NCI-H2227 (cell line): ENCODE results near the gene TPH2.

Experiments used
- DNase-seq: peaks from one replicate; lab custom pipeline; 2025; ENCODE audit not compliant: unreplicated experiment; lab: John Stamatoyannopoulos, UW

The TPH2 gene

DNA sequence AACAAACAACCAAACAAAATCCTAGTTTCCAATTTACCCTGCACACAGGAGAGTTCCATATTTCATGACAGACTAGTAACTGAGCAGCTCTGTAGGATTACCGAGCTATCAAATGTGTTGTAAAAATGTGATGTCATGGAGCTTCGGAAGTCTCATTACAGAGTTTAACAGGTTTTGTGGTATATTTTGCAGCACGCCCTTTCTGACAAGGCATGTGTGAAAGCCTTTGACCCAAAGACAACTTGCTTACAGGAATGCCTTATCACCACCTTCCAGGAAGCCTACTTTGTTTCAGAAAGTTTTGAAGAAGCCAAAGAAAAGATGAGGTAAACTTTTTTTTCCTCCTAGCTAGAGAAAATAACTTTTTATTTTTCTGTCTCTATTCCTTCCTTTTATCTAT, 92.4 kb downstream of the TPH2 start:
- no peak for DNase-seq

GRCh38 chr12:72033991-72034390, 95.3 kb downstream of the TPH2 start:
- DNase-seq, result no peak

DNA sequence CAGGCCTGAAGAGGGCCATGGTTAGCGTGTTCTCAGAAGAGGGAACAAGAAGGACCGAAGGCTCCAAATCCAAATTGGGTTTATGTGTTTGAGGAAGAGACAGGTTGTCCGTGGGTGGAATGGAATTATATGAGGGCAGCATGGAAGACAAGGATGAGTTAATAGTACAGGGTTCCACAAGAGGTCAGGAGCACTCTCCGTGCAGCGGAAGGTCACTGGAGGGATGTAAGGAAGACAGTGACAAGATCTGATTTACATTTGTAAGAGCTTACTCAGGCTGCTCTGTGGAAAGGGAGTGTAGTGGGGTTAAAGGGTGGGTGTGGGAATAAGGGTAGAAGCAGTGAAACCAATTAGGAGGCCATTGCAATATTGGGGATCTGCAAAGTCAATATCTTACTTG, 97.0 kb downstream of the TPH2 start:
- DNase-seq, result no peak

DNA sequence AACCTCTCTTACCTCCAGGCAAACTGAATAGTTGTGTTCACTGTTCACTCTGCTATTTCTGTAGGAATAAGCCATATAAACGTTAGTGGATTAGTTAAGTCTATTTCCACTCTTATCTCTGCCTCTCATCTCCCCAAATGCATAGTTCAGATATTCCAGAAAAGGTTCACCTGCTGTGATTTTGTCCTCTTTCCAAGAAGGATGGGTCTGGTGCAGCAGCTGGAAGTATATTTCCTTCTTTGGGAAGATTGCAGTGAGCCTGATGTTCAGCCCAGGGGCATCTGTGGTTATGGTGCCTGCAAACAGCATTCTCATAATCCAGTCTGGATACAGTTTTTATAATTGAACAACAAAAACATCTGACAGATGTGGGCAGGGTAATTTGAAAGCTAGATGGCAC, 97.7 kb downstream of the TPH2 start:
- no peak for DNase-seq

DNA sequence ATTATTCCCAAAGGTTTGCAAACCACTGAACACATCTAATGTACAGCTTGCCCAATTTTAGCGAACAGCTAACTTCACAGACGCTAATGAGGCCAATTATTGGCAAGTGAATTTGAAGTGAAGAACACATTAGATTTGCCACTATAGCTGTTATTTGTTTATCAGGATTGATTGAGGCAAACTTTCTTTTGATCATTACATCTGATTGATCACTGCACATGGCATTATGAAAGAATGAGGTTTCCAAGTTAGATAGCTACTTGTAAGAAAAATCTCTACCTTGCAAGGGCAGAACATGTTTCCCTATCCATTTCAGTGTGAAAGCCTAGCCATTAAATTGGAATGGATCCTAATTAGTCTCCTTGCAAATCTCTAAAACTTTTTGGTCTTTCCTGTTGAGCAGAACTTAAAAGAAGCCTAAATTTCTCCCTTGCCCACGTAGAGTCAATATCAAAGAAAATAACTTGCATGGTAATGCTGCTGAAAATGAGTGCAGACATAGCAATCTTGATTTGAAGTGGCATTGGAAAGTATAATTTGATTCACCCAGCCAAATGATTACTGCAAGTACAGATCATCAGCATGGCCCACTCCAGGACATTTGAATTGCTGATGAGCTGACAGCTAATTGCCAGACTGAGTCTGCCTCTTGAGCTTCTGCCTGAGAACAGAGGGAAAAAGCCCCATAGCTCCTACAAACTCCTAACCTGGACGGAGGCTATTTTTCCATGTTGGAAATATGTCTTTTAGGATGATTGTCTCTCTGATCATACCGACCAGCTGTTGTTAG, 98.6 kb downstream of the TPH2 start:
- DNase-seq, result no peak

DNA sequence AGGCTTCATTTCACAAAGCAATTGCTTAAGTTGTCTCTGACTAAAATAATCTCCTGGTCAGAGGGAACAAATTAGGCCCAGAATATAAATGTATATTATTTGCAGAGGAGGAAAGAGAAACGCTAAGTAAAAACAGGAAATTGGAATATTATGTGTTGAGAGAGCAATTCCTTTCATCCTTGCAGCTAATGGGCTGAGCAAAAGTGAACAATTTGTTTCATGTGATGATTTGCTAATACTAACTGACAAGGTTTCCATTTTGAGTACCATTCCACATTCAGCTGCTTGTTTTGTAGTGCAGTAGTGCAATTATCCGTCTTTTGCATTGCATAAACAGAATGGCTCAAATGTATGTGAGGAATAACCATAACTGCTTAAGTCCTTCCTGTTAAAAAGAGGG, 103.2 kb downstream of the TPH2 start:
- DNase-seq, result no peak

DNA sequence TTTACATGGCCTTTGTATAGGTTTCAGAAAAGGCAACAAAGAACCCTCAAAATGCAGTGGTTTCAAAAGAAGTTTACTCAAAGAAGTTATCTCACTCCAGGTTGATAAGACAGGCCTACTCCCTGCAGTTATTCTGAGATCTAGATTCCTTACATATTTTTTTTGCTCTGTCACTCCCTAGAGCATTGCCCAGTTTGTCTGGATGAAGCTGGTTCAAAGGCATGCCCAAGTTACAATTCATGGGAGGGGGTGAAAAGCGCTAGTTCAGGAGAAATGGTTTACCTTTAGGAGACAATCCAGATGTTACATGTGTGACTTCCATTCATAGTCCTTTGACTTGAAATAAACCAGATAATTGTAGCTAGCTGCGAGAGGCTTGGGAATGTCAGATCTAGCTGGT, 115.0 kb downstream of the TPH2 start:
- no peak for DNase-seq

- no peak for DNase-seq
Measured at GRCh38 chr12:72054511-72054910, 115.9 kb downstream of the TPH2 start.

GRCh38 chr12:72057330-72057914, 118.8 kb downstream of the TPH2 start:
- peak; percentile 91 for DNase-seq

DNA sequence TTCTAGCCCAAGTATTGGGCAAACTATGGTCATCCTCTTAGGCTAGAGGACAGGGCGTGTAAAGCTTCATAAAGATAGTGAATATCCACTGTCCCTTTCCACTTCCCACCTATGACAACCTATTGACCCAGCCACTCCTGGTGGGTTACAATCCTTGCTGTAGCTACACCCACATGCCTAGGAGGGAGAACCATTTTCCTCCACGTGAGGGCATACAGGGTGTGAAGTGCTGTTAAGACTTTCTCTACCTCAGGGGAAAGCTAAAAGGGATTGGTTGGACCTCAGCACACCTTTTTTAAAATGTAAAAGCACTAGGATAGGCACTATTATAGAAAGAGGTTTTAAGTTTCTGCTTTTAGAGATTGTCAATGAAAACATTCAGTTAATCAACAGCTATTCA, 124.4 kb downstream of the TPH2 start:
- DNase-seq, result no peak

DNA sequence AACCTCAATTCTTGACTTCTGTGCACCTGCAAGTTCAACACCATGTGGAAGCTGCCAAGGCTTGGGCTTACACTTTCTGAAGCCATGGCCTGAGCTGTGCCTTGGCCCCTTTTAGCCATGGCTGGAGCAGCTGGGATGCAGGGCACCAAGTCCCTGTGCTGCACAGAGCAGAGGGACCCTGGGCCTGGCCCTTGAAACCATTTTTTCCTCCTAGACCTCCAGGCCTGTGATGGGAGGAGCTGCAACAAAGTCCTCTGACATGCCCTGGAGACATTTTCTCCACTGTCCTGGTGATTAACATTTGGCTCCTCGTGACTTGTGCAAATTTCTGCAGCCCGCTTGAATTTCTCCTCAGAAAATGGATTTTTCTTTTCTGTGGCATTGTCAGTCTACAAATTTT, 132.4 kb downstream of the TPH2 start:
- DNase-seq, result no peak

DNA sequence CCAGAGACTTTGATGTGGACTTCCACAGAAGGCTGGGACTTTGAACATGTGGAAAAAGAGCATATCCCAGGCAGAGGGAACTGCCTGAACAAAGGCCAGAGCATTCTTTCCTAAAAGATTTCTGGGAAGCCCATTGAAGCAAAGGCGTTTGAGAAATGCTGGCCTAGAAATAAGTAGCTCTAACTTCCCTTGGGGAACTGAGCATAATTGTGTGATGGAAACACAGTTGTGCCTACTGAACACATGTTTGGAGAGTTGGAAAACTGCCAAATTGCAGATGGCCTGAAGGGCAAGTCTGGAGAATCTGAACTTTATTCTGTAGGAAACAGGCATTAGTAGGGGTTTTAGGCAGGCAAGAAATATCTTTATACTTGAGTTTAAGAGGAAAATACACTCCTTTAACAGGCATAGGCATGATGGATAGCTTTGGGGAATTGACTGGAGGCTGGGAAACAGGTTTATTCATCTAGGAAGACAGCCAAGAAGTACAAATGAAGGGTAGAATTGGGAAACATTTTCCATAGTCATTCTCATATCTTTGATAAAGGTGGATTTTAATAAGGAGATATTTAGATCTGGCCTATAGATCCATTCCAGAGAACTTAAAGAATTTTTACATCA, 134.1 kb downstream of the TPH2 start:
- DNase-seq, result peak; percentile 20

- peak; percentile 55 for DNase-seq
Measured at GRCh38 chr12:72074065-72074464, 135.4 kb downstream of the TPH2 start.

- DNase-seq, result no peak
Measured at GRCh38 chr12:72074956-72075355, 136.3 kb downstream of the TPH2 start.

DNA sequence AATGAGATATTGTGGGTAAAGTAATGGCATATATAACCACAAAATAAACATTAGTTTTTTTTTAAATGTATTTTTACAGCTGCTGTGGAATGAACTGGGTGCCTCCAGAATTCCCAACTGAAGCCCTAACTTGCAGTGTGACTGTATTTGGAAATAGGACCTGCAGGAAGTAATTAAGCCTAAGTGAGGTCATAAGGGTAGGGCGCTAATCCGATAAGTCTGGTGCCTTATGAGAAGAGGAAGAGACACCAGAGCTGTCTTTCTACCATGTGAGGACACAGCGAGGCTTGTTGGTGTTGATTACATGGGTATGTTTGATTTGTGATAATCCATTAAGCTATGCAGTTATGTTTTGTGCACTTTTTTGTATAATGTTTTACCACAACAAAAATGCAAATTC, 136.8 kb downstream of the TPH2 start:
- no peak for DNase-seq

- peak; percentile 43 for DNase-seq
Measured at GRCh38 chr12:72075891-72076557, 137.4 kb downstream of the TPH2 start.

DNA sequence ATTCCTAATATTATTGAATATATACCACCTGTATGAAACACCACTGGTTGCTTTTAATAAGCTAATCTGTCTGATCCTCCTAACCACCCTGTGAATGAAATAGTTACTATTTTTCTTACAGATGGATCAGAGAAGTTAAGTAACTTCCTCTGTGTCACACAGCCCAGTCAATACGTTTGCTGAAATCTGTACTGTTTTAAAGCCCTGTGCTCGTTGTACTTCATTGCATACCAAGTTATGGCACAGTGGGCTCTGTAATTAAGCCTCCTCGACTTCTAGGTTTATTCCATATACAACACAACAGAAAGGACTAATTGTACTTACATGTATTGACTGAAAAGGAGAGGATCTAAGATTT, 137.9 kb downstream of the TPH2 start:
- DNase-seq, result no peak

GRCh38 chr12:72077111-72077820, 138.6 kb downstream of the TPH2 start:
- peak; percentile 94 for DNase-seq

DNA sequence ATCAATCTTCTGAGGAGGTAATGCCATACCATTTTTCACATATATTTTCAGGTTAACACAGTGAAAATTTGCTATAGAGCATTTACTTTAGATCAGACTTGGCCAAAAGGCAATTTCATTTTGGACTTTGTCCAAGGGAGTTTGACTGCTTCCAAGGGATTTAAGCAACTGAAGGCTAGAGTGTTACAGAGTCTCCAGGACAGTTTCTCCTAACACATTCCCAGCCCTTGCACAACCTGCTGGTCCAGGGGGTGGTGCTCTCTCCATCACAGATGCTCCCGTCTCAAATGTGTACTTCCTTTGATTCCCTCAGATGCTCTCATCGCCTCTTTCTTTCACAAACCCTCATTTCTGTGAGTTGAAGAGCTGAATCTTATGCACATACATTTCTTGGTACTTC, 143.1 kb downstream of the TPH2 start:
- no peak for DNase-seq
